HCT116 (cell line): ENCODE measurements around the gene SLC35G4. TPM values are rescaled to one million over a fixed set of nuclear protein-coding genes. Genes with fewer than 3 reads are reported as not detected.

Experiments
- ATAC-seq: fragments of 200-7000 bp; cut with Tn5 transposase; 2 replicates; pipeline ENCODE4 v1.9.1; 2020; ENCODE audit warnings: mild to moderate bottlenecking, moderate library complexity
- BruUV-seq: library from RNA; stranded (reverse); fragments of 400-500 nt; replicated peaks from 2 replicates; lab custom pipeline; 2021; lab: Mats Ljungman, UMichigan
- CTCF ChIA-PET: fragments of 300-600 bp; sonication (Branson Sonifier 250); formaldehyde crosslinking; loops from one replicate; lab custom pipeline; 2021; ENCODE audit warnings: antibody characterized with exemption; lab: Charles Lee
- POLR2A ChIA-PET: fragments of 300-600, 350-600 bp; sonication (Branson Sonifier 250); formaldehyde crosslinking; loops from one replicate; lab custom pipeline; 2021; ENCODE audit warnings: antibody characterized with exemption; lab: Charles Lee
- RAD21 ChIA-PET, 2 experiments: fragments of 300-600 bp; sonication (Branson Sonifier 250); formaldehyde crosslinking; loops; one replicate each; lab custom pipeline; 2023; ENCODE audit warnings: low total read pairs in 2 of 2; ENCODE audit not compliant: uncharacterized antibody in 2 of 2, unreplicated experiment in 2 of 2, low non-redundant PET in 1 of 2; lab: Charles Lee
- DNase-seq: peaks from one replicate; pipeline ENCODE4 v3.0.0-alpha.2; 2010; ENCODE audit warnings: low read depth, low spot score
- H2AFZ ChIP-seq: fragments of 200-600 bp; shearing (Covaris generic), sonication (generic); 2 replicates; pipeline ENCODE4 v1.6.1; 2017; ENCODE audit warnings: low read depth, mixed run types, mixed read lengths, antibody characterized with exemption, low read length; ENCODE audit not compliant: poor library complexity, severe bottlenecking
- H3K27ac ChIP-seq: 2 replicates; pipeline ENCODE4 v1.5.1; 2012; ENCODE audit warnings: low read depth, low read length
- H3K27me3 ChIP-seq: fragments of 200-600 bp; sonication (generic); 2 replicates; pipeline ENCODE4 v1.6.1; 2016; ENCODE audit warnings: mixed run types, low read length, mixed read lengths; ENCODE audit not compliant: insufficient read depth
- H3K36me3 ChIP-seq, 2 experiments: fragments of 200-500 bp in 1 of 2; fragments of 200-600 bp in 1 of 2; sonication (Bioruptor generic) in 1 of 2; sonication (generic) in 1 of 2; 2 replicates each; pipeline versions ENCODE4 v1.5.1 to v1.6.1; 2014 to 2016; ENCODE audit warnings: low read length in 2 of 2, inconsistent platforms in 1 of 2, mixed read lengths in 1 of 2, mixed run types in 1 of 2; ENCODE audit not compliant: insufficient read depth in 2 of 2, control insufficient read depth in 1 of 2
- H3K4me1 ChIP-seq, 2 experiments: fragments of 200-600 bp in 1 of 2; sonication (generic) in 1 of 2; 2 replicates each; pipeline versions ENCODE4 v1.5.1 to v1.6.1; 2012 to 2017; ENCODE audit warnings: low read length in 2 of 2, inconsistent platforms in 1 of 2, mild to moderate bottlenecking in 1 of 2, mixed read lengths in 1 of 2, mixed run types in 1 of 2, moderate library complexity in 1 of 2; ENCODE audit not compliant: insufficient read depth in 2 of 2, control insufficient read depth in 1 of 2
- H3K4me2 ChIP-seq: fragments of 200-600 bp; sonication (generic); 2 replicates; pipeline ENCODE4 v1.6.1; 2017; ENCODE audit warnings: mixed run types, low read length, mixed read lengths
- H3K4me3 ChIP-seq, 2 experiments: fragments of 200-600 bp in 1 of 2; sonication (generic) in 1 of 2; replicated peaks in 1 of 2; 2 replicates each; pipeline ENCODE4 v1.5.1; 2011 to 2016; ENCODE audit warnings: low read length in 2 of 2, control low read depth in 1 of 2, low read depth in 1 of 2, mild to moderate bottlenecking in 1 of 2, mixed read lengths in 1 of 2, mixed run types in 1 of 2
- H3K79me2 ChIP-seq: fragments of 200-600 bp; sonication (generic); 2 replicates; pipeline ENCODE4 v1.6.1; 2017; ENCODE audit warnings: mild to moderate bottlenecking, mixed run types, low read length, moderate library complexity, mixed read lengths; ENCODE audit not compliant: insufficient read depth
- H3K9ac ChIP-seq: fragments of 200-600 bp; sonication (generic); 2 replicates; pipeline ENCODE4 v1.6.1; 2016; ENCODE audit warnings: low read length, mixed read lengths
- H3K9me2 ChIP-seq: fragments of 200-600 bp; sonication (generic), shearing (Covaris generic); 2 replicates; pipeline ENCODE4 v1.6.1; 2017; ENCODE audit warnings: mixed run types, mild to moderate bottlenecking, moderate library complexity; ENCODE audit not compliant: insufficient read depth
- H3K9me3 ChIP-seq, 2 experiments: fragments of 200-500 bp in 1 of 2; fragments of 200-600 bp in 1 of 2; sonication (Bioruptor generic) in 1 of 2; sonication (generic) in 1 of 2; 2 replicates each; pipeline ENCODE4 v1.6.1; 2014 to 2017; ENCODE audit warnings: low read length in 2 of 2, mixed read lengths in 2 of 2, inconsistent platforms in 1 of 2, low read depth in 1 of 2, mild to moderate bottlenecking in 1 of 2, mixed run types in 1 of 2, moderate library complexity in 1 of 2; ENCODE audit not compliant: control insufficient read depth in 1 of 2, insufficient read depth in 1 of 2
- H4K20me1 ChIP-seq: fragments of 200-600 bp; sonication (generic), shearing (Covaris generic); 2 replicates; pipeline ENCODE4 v1.6.1; 2017; ENCODE audit warnings: mixed run types, mild to moderate bottlenecking, moderate library complexity; ENCODE audit not compliant: insufficient read depth
- ATF3 ChIP-seq: IDR thresholded peaks from 2 replicates; pipeline ENCODE4 v1.6.1; 2012
- CEBPB ChIP-seq: IDR thresholded peaks from 2 replicates; pipeline ENCODE4 v1.6.1; 2012; ENCODE audit warnings: low read depth
- CTCF ChIP-seq, 3 experiments: fragments of 200-600 bp in 1 of 3; sonication (generic) in 1 of 3; IDR thresholded peaks in 2 of 3; conservative IDR thresholded peaks in 1 of 3; 2 replicates each; pipeline ENCODE4 v1.5.1; 2012 to 2017; ENCODE audit warnings: low read depth in 2 of 3, low read length in 2 of 3, antibody characterized with exemption in 1 of 3, borderline replicate concordance in 1 of 3, control low read depth in 1 of 3, mild to moderate bottlenecking in 1 of 3, mixed read lengths in 1 of 3, mixed run types in 1 of 3, moderate library complexity in 1 of 3; ENCODE audit not compliant: insufficient read depth in 1 of 3
- EGR1 ChIP-seq: IDR thresholded peaks from 2 replicates; pipeline ENCODE4 v1.6.1; 2012; ENCODE audit warnings: low read depth
- ELF1 ChIP-seq: IDR thresholded peaks from 2 replicates; pipeline ENCODE4 v1.6.1; 2012; ENCODE audit warnings: low read depth, borderline replicate concordance
- EZH2 ChIP-seq: fragments of 200-600 bp; sonication (generic); IDR thresholded peaks from 2 replicates; pipeline ENCODE4 v1.6.1; 2017; ENCODE audit warnings: antibody characterized with exemption, mixed run types
- EZH2phosphoT487 ChIP-seq: fragments of 200-600 bp; IDR thresholded peaks from 2 replicates; pipeline ENCODE4 v1.6.1; 2018; ENCODE audit warnings: antibody characterized with exemption, borderline replicate concordance
- FOSL1 ChIP-seq: IDR thresholded peaks from 2 replicates; pipeline ENCODE4 v1.6.1; 2012; ENCODE audit warnings: low read depth
- SIN3A ChIP-seq: IDR thresholded peaks from 2 replicates; pipeline ENCODE4 v1.6.1; 2012; ENCODE audit warnings: low read depth
- SRF ChIP-seq: IDR thresholded peaks from 2 replicates; pipeline ENCODE4 v1.6.1; 2012; ENCODE audit warnings: low read depth
- YY1 ChIP-seq: IDR thresholded peaks from 2 replicates; pipeline ENCODE4 v1.6.1; 2011; ENCODE audit warnings: low read length, low read depth, moderate library complexity, mild to moderate bottlenecking; ENCODE audit not compliant: insufficient replicate concordance; ENCODE audit errors: extremely low read depth
- ZFX ChIP-seq: fragments of 450-650 bp; IDR thresholded peaks from 2 replicates; pipeline ENCODE4 v1.6.1; 2017
- intact Hi-C: fragments of 100-400 bp; cut with micrococcal nuclease; formaldehyde crosslinking; loops from 2 replicates; pipeline ENCODE4 v1.10.0; 2022
- total RNA-seq: library from RNA; stranded (reverse); gene quantifications from one replicate; pipeline ENCODE4 v1.2.1, GENCODE V29; 2021; ENCODE audit not compliant: unreplicated experiment

Gene SLC35G4
- total RNA-seq, 1 experiment from 2014 or later: not detected

GRCh38 chr18:11566236-11566965 is 43.0 kb upstream of the SLC35G4 start:
- ChIA-PET RAD21 (no interaction called here), CTCF (no interaction called here), POLR2A (no interaction called here)
- Histone ChIP-seq H2AFZ (no peak overlapping the region), H3K36me3 (no peaks in the 10 kb centered on the region), H3K4me3 (no peak overlapping the region), H4K20me1 (no peaks in the 10 kb centered on the region), H3K4me1 (no peaks in the 10 kb centered on the region), H3K9me2 (no peaks in the 10 kb centered on the region), H3K79me2 (no peaks in the 10 kb centered on the region), H3K27me3 (peaks cover 45% of the 10 kb centered on the region), H3K27ac (no peak overlapping the region), H3K9ac (no peak overlapping the region), H3K9me3 (no peaks in the 10 kb centered on the region), H3K4me2 (no peak overlapping the region)
- TF ChIP-seq SIN3A (no peak), YY1 (no peak), ELF1 (no peak), ATF3 (no peak), CTCF (IDR thresholded peaks at IDR 0.05 in 2 of 3, conservative IDR thresholded peaks at IDR 0.05 in 1 of 3; ENCODE audit: borderline replicate concordance in 1 of 3, insufficient read depth in 1 of 3, low read depth in 2 of 3, low read length in 2 of 3) (no peak), SRF (no peak), ZFX (no peak), EZH2 (no peak), FOSL1 (no peak), EGR1 (no peak), CEBPB (no peak), EZH2phosphoT487 (no peak)
- ATAC-seq (no peak), DNase-seq (no peak)
- intact Hi-C loops: no loop called here
- BruUV-seq: no TSS peak
